C4-2B (cell line): ENCODE measurements around the gene SGCG.

Experiments used
- ZFX ChIP-seq: fragments of 450-650 bp; IDR thresholded peaks from 2 replicates; pipeline ENCODE4 v1.6.1; 2017
- TF ChIP-seq, protein P1 (sequence below): fragments of 450-650 bp; conservative IDR thresholded peaks from 2 replicates; pipeline ENCODE4 v1.5.1; 2017; ENCODE audit warnings: mild to moderate bottlenecking

DNA sequence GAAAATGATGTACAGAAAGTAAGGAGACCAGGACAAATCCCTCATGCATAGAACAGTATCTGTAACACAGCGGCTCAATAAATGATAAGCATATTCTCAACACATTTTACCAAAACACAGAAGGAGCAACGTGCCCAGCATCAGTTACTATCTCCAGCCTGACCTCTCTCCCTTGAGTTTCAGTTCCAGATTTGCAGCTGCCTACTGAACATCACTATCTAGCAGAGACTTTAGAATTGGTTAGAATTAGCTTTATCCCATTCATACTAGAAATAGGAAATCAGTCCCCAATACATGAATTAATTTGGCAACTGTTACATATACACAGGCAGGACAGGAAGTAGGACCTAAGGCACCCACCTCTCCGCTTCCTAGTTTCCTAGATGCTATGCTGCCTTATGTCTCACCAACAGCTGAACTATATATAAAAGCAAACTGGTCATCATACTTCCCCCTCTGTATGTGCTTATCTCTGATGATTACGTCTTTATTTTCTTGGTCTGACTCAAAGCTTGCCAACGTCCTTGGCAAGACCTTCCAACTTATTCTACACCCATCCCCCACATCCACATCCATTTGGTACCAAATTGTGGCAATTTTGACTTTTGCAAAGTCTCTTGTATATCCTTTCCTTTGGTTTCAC, 191.6 kb downstream of the SGCG start:
- TF ChIP-seq, protein P1, sequence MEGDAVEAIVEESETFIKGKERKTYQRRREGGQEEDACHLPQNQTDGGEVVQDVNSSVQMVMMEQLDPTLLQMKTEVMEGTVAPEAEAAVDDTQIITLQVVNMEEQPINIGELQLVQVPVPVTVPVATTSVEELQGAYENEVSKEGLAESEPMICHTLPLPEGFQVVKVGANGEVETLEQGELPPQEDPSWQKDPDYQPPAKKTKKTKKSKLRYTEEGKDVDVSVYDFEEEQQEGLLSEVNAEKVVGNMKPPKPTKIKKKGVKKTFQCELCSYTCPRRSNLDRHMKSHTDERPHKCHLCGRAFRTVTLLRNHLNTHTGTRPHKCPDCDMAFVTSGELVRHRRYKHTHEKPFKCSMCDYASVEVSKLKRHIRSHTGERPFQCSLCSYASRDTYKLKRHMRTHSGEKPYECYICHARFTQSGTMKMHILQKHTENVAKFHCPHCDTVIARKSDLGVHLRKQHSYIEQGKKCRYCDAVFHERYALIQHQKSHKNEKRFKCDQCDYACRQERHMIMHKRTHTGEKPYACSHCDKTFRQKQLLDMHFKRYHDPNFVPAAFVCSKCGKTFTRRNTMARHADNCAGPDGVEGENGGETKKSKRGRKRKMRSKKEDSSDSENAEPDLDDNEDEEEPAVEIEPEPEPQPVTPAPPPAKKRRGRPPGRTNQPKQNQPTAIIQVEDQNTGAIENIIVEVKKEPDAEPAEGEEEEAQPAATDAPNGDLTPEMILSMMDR: no peak
- no peak for TF ChIP-seq ZFX
